Fibroblast of lung (primary cell): ENCODE results near the gene CORO1C. TPM values are rescaled to one million over a fixed set of nuclear protein-coding genes. Genes with fewer than 3 reads are reported as not detected.
A peak's percentile ranks its signal among the peaks of the same experiment; 100 is the strongest.

Source experiments
- DNase-seq, 2 donors: peaks; one replicate each; pipeline versions ENCODE4 v3.0.0 to v3.0.0-alpha.2; 2010; ENCODE audit warnings: low read depth in 2 of 2
- H2AFZ ChIP-seq: 2 replicates; pipeline ENCODE4 v1.5.1; 2012; ENCODE audit warnings: low read length, control low read depth, inconsistent platforms
- H3K27ac ChIP-seq: 2 replicates; pipeline ENCODE4 v1.5.1; 2011; ENCODE audit warnings: low read length, control low read depth; ENCODE audit not compliant: insufficient read depth
- H3K27me3 ChIP-seq: 2 replicates; pipeline ENCODE4 v1.5.1; 2011; ENCODE audit warnings: mild to moderate bottlenecking, low read length; ENCODE audit not compliant: control insufficient read depth, insufficient read depth
- H3K36me3 ChIP-seq: 2 replicates; pipeline ENCODE4 v1.5.1; 2011; ENCODE audit warnings: low read length; ENCODE audit not compliant: control insufficient read depth, insufficient read depth
- H3K4me1 ChIP-seq: 2 replicates; pipeline ENCODE4 v1.5.1; 2011; ENCODE audit warnings: low read length; ENCODE audit not compliant: control insufficient read depth, insufficient read depth; ENCODE audit errors: extremely low read depth
- H3K4me2 ChIP-seq: 2 replicates; pipeline ENCODE4 v1.5.1; 2011; ENCODE audit warnings: low read length, control low read depth; ENCODE audit not compliant: insufficient read depth; ENCODE audit errors: extremely low read depth
- H3K4me3 ChIP-seq, 4 experiments: fragments of 200-600 bp in 1 of 4; sonication (generic) in 1 of 4; replicated peaks in 1 of 4; 2 replicates each; pipeline ENCODE4 v1.5.1; 2011 to 2016; ENCODE audit warnings: low read length in 4 of 4, low read depth in 3 of 4, mild to moderate bottlenecking in 3 of 4, control low read depth in 2 of 4, inconsistent platforms in 1 of 4, mixed read lengths in 1 of 4; ENCODE audit not compliant: insufficient read depth in 1 of 4; ENCODE audit errors: control extremely low read depth in 1 of 4
- H3K79me2 ChIP-seq: 2 replicates; pipeline ENCODE4 v1.5.1; 2012; ENCODE audit warnings: mild to moderate bottlenecking, low read length, inconsistent platforms; ENCODE audit not compliant: control insufficient read depth, insufficient read depth
- H3K9ac ChIP-seq: 2 replicates; pipeline ENCODE4 v1.5.1; 2011; ENCODE audit warnings: mild to moderate bottlenecking, low read length, control low read depth; ENCODE audit not compliant: insufficient read depth
- H3K9me3 ChIP-seq: 2 replicates; pipeline ENCODE4 v1.5.1; 2012; ENCODE audit warnings: low read depth, low read length; ENCODE audit not compliant: control insufficient read depth, insufficient read depth
- H4K20me1 ChIP-seq: 2 replicates; pipeline ENCODE4 v1.5.1; 2011; ENCODE audit warnings: low read length; ENCODE audit not compliant: control insufficient read depth, insufficient read depth; ENCODE audit errors: extremely low read depth
- EZH2 ChIP-seq: IDR thresholded peaks from 2 replicates; pipeline ENCODE4 v1.5.1; 2012; ENCODE audit warnings: low read length, control low read depth, mild to moderate bottlenecking; ENCODE audit errors: missing control alignments
- polyA plus RNA-seq, 2 donors: library from polyadenylated mRNA; depleted of rRNA in 1 of 2; stranded (reverse) in 1 of 2; unstranded in 1 of 2; fragments of >200 nt; gene quantifications; 2 replicates each; pipeline ENCODE4 v1.2.1, GENCODE V29; 2011 to 2012; ENCODE audit warnings: missing spikeins in 1 of 2
- total RNA-seq: library from RNA; depleted of rRNA; stranded (reverse); fragments of >200 nt; gene quantifications from 2 replicates; pipeline ENCODE4 v1.2.1, GENCODE V29; 2014
- TF ChIP-seq, protein P1 (sequence below), 2 donors: IDR thresholded peaks in 1 of 2; conservative IDR thresholded peaks in 1 of 2; 1 replicate in 1 of 2; 2 replicates in 1 of 2; pipeline ENCODE4 v1.5.1; 2011 to 2012; ENCODE audit warnings: low read length in 2 of 2, control low read depth in 1 of 2, inconsistent platforms in 1 of 2, low read depth in 1 of 2, mild to moderate bottlenecking in 1 of 2

Gene CORO1C
- total and polyA plus RNA-seq, 2 donors (not counting 1 experiment from before 2014, with no cell fraction given): 288 to 542 TPM

- H4K20me1 ChIP-seq: peaks cover 1% of the 10 kb centered on the region
Observed at GRCh38 chr12:108667349-108667748, 64.0 kb downstream of the CORO1C start.

GRCh38 chr12:108666401-108666881, 64.9 kb downstream of the CORO1C start:
- peak; percentile 40 to 74 for DNase-seq
- peak overlapping the region; percentile 53 for H3K4me2 ChIP-seq
- H3K9me3 ChIP-seq: no peaks in the 10 kb centered on the region
- H2AFZ ChIP-seq: no peak overlapping the region
- peaks cover 3% of the 10 kb centered on the region for H3K36me3 ChIP-seq
- peaks cover 30% of the 10 kb centered on the region for H3K4me1 ChIP-seq
- H3K4me3 ChIP-seq: no peak overlapping the region
- no peak overlapping the region for H3K9ac ChIP-seq
- H4K20me1 ChIP-seq: peaks cover 1% of the 10 kb centered on the region
- H3K27me3 ChIP-seq: no peaks in the 10 kb centered on the region
- peaks cover 93% of the 10 kb centered on the region for H3K79me2 ChIP-seq
- no peak for TF ChIP-seq EZH2
- TF ChIP-seq, protein P1, sequence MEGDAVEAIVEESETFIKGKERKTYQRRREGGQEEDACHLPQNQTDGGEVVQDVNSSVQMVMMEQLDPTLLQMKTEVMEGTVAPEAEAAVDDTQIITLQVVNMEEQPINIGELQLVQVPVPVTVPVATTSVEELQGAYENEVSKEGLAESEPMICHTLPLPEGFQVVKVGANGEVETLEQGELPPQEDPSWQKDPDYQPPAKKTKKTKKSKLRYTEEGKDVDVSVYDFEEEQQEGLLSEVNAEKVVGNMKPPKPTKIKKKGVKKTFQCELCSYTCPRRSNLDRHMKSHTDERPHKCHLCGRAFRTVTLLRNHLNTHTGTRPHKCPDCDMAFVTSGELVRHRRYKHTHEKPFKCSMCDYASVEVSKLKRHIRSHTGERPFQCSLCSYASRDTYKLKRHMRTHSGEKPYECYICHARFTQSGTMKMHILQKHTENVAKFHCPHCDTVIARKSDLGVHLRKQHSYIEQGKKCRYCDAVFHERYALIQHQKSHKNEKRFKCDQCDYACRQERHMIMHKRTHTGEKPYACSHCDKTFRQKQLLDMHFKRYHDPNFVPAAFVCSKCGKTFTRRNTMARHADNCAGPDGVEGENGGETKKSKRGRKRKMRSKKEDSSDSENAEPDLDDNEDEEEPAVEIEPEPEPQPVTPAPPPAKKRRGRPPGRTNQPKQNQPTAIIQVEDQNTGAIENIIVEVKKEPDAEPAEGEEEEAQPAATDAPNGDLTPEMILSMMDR (conservative IDR thresholded peaks at IDR 0.05 in 1 of 2, IDR thresholded peaks at IDR 0.05 in 1 of 2; ENCODE audit: low read depth in 1 of 2, low read length in 2 of 2): no peak
- peak overlapping the region; percentile 79 for H3K27ac ChIP-seq

More at GRCh38 chr12:108667349-108667748, 64.0 kb downstream of the CORO1C start:
- peak overlapping the region; percentile 11 for H3K4me2 ChIP-seq
- DNase-seq: no peak
- H3K27me3 ChIP-seq: no peaks in the 10 kb centered on the region
- H2AFZ ChIP-seq: no peak overlapping the region
- H3K4me3 ChIP-seq: no peak overlapping the region
- peak overlapping the region; percentile 79 for H3K27ac ChIP-seq
- peaks cover 29% of the 10 kb centered on the region for H3K4me1 ChIP-seq
- peaks cover 93% of the 10 kb centered on the region for H3K79me2 ChIP-seq
- H3K36me3 ChIP-seq: no peaks in the 10 kb centered on the region
- TF ChIP-seq EZH2: no peak
- TF ChIP-seq, protein P1 (conservative IDR thresholded peaks at IDR 0.05 in 1 of 2, IDR thresholded peaks at IDR 0.05 in 1 of 2; ENCODE audit: low read depth in 1 of 2, low read length in 2 of 2): no peak
- H3K9me3 ChIP-seq: no peaks in the 10 kb centered on the region
- H3K9ac ChIP-seq: no peak overlapping the region

- Histone ChIP-seq H3K27me3 (no peaks in the 10 kb centered on the region), H3K4me3 (no peak overlapping the region), H3K4me2 (peak overlapping the region; percentile 19), H3K79me2 (peaks cover 92% of the 10 kb centered on the region), H4K20me1 (peaks cover 1% of the 10 kb centered on the region), H2AFZ (no peak overlapping the region), H3K27ac (peak overlapping the region; percentile 79), H3K9me3 (no peaks in the 10 kb centered on the region), H3K36me3 (peaks cover 3% of the 10 kb centered on the region), H3K4me1 (peaks cover 32% of the 10 kb centered on the region), H3K9ac (no peak overlapping the region)
- TF ChIP-seq, protein P1 (conservative IDR thresholded peaks at IDR 0.05 in 1 of 2, IDR thresholded peaks at IDR 0.05 in 1 of 2; ENCODE audit: low read depth in 1 of 2, low read length in 2 of 2): no peak
- no peak for TF ChIP-seq EZH2
- DNase-seq: no peak
Observed at GRCh38 chr12:108665608-108666202, 65.6 kb downstream of the CORO1C start.
